PFSK-1 (cell line): ENCODE results near the gene ELP2.

Experiments
- POLR2AphosphoS5 ChIP-seq: IDR thresholded peaks from 2 replicates; pipeline ENCODE4 v1.6.1; 2012; ENCODE audit warnings: low read depth, mild to moderate bottlenecking, control low read depth, low read length, moderate library complexity
- SIN3A ChIP-seq: IDR thresholded peaks from 2 replicates; pipeline ENCODE4 v1.6.1; 2012; ENCODE audit warnings: mild to moderate bottlenecking, low read length, moderate library complexity, borderline replicate concordance; ENCODE audit not compliant: insufficient read depth
- TF ChIP-seq, protein P1 (sequence below), 2 experiments: IDR thresholded peaks; 2 replicates each; pipeline versions ENCODE4 v1.6.1 to v1.8.0; 2011 to 2012; ENCODE audit warnings: low read depth in 2 of 2, low read length in 2 of 2, control low read depth in 1 of 2, inconsistent platforms in 1 of 2, mild to moderate bottlenecking in 1 of 2, moderate library complexity in 1 of 2; ENCODE audit not compliant: insufficient read depth in 1 of 2

DNA sequence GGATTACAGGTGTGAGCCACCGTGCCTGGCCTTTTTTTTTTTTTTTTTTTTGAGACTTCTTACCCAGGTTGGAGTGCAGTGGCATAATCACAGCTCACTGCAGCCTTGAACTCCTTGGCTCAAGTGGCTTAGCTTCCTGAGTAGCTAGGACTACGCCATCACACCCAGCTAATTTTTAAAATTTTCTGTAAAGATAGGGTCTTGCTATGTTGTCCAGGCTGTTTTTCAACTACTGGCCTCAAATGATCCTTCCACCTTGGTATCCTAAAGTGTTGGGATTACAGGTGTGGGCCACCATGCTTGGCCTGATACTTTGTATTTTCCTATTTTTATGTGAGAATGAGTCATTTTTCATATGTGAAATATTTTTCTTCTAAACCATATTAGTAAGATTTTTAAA, 13.7 kb downstream of the ELP2 start:
- no peak for TF ChIP-seq SIN3A
- TF ChIP-seq POLR2AphosphoS5, result no peak
- TF ChIP-seq, protein P1, sequence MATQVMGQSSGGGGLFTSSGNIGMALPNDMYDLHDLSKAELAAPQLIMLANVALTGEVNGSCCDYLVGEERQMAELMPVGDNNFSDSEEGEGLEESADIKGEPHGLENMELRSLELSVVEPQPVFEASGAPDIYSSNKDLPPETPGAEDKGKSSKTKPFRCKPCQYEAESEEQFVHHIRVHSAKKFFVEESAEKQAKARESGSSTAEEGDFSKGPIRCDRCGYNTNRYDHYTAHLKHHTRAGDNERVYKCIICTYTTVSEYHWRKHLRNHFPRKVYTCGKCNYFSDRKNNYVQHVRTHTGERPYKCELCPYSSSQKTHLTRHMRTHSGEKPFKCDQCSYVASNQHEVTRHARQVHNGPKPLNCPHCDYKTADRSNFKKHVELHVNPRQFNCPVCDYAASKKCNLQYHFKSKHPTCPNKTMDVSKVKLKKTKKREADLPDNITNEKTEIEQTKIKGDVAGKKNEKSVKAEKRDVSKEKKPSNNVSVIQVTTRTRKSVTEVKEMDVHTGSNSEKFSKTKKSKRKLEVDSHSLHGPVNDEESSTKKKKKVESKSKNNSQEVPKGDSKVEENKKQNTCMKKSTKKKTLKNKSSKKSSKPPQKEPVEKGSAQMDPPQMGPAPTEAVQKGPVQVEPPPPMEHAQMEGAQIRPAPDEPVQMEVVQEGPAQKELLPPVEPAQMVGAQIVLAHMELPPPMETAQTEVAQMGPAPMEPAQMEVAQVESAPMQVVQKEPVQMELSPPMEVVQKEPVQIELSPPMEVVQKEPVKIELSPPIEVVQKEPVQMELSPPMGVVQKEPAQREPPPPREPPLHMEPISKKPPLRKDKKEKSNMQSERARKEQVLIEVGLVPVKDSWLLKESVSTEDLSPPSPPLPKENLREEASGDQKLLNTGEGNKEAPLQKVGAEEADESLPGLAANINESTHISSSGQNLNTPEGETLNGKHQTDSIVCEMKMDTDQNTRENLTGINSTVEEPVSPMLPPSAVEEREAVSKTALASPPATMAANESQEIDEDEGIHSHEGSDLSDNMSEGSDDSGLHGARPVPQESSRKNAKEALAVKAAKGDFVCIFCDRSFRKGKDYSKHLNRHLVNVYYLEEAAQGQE (IDR thresholded peaks at IDR 0.05; ENCODE audit: insufficient read depth in 1 of 2, low read depth in 2 of 2, low read length in 2 of 2), result no peak
